ENCODE results near the gene FAM20A.
A peak's percentile ranks its signal among the peaks of the same experiment; 100 is the strongest.

Gene FAM20A

GRCh38 chr17:68511671-68512246 is 89.4 kb downstream of the FAM20A start (continued):
- no peak for TF ChIP-seq ZNF23 (tag by site-specific recombination; IDR thresholded peaks at IDR 0.05; ENCODE audit: borderline replicate concordance)
- no peak for TF ChIP-seq ZNF830 (tag by site-specific recombination; IDR thresholded peaks at IDR 0.05; ENCODE audit: low read depth)
- TF ChIP-seq ZNF146 (tag by site-specific recombination; IDR thresholded peaks at IDR 0.05) = peak; percentile 45
- TF ChIP-seq GLI2 (tag by site-specific recombination; IDR thresholded peaks at IDR 0.05; ENCODE audit: borderline replicate concordance, low read depth) = no peak
- TF ChIP-seq, protein P1, sequence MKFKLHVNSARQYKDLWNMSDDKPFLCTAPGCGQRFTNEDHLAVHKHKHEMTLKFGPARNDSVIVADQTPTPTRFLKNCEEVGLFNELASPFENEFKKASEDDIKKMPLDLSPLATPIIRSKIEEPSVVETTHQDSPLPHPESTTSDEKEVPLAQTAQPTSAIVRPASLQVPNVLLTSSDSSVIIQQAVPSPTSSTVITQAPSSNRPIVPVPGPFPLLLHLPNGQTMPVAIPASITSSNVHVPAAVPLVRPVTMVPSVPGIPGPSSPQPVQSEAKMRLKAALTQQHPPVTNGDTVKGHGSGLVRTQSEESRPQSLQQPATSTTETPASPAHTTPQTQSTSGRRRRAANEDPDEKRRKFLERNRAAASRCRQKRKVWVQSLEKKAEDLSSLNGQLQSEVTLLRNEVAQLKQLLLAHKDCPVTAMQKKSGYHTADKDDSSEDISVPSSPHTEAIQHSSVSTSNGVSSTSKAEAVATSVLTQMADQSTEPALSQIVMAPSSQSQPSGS (tag by site-specific recombination; IDR thresholded peaks at IDR 0.05; ENCODE audit: low read depth) = peak; percentile 72; the same call in 1 of the 2 replicates
- no peak for TF ChIP-seq ZNF624 (tag by site-specific recombination; IDR thresholded peaks at IDR 0.05)
- peak; percentile 100 for TF ChIP-seq ZNF341 (tag by site-specific recombination; IDR thresholded peaks at IDR 0.05; ENCODE audit: low read depth)
- TF ChIP-seq PRDM6 (tag by site-specific recombination; IDR thresholded peaks at IDR 0.05) = no peak
- no peak; the same call in 1 of the 2 replicates for TF ChIP-seq ZFP41 (tag by site-specific recombination; IDR thresholded peaks at IDR 0.05; ENCODE audit: borderline replicate concordance)
- no peak for TF ChIP-seq ZNF211 (tag by site-specific recombination; IDR thresholded peaks at IDR 0.05; ENCODE audit: low read depth)
- peak; percentile 94 for TF ChIP-seq SP7 (tag by site-specific recombination; IDR thresholded peaks at IDR 0.05)
- peak; percentile 93 for TF ChIP-seq PRDM1 (tag by site-specific recombination; IDR thresholded peaks at IDR 0.05)
- TF ChIP-seq ZSCAN16 (tag by site-specific recombination; IDR thresholded peaks at IDR 0.05) = no peak
- TF ChIP-seq ZBTB6 (tag by site-specific recombination; IDR thresholded peaks at IDR 0.05) = no peak
- TF ChIP-seq ZNF660 (tag by site-specific recombination; IDR thresholded peaks at IDR 0.05) = peak; percentile 89
- TF ChIP-seq SETDB1 (IDR thresholded peaks at IDR 0.05; ENCODE audit: insufficient read length, low read length) = peak; percentile 24
- 0 out of 2 replicates have a peak, but pooled peaks have one; percentile 0 for TF ChIP-seq ZNF449 (tag by site-specific recombination; IDR thresholded peaks at IDR 0.05)
- no peak for TF ChIP-seq ZNF19 (tag by site-specific recombination; IDR thresholded peaks at IDR 0.05; ENCODE audit: low read depth)
- no peak for TF ChIP-seq MEIS1 (CRISPR knock-in tag; IDR thresholded peaks at IDR 0.05; ENCODE audit: borderline replicate concordance)
- TF ChIP-seq ZBTB1 (tag by site-specific recombination; IDR thresholded peaks at IDR 0.05) = peak; percentile 70; the same call in 1 of the 2 replicates
- TF ChIP-seq CTCF (tag by site-specific recombination; IDR thresholded peaks at IDR 0.05) = no peak
- TF ChIP-seq WT1 (tag by site-specific recombination; IDR thresholded peaks at IDR 0.05) = peak; percentile 90
- TF ChIP-seq, protein P2, sequence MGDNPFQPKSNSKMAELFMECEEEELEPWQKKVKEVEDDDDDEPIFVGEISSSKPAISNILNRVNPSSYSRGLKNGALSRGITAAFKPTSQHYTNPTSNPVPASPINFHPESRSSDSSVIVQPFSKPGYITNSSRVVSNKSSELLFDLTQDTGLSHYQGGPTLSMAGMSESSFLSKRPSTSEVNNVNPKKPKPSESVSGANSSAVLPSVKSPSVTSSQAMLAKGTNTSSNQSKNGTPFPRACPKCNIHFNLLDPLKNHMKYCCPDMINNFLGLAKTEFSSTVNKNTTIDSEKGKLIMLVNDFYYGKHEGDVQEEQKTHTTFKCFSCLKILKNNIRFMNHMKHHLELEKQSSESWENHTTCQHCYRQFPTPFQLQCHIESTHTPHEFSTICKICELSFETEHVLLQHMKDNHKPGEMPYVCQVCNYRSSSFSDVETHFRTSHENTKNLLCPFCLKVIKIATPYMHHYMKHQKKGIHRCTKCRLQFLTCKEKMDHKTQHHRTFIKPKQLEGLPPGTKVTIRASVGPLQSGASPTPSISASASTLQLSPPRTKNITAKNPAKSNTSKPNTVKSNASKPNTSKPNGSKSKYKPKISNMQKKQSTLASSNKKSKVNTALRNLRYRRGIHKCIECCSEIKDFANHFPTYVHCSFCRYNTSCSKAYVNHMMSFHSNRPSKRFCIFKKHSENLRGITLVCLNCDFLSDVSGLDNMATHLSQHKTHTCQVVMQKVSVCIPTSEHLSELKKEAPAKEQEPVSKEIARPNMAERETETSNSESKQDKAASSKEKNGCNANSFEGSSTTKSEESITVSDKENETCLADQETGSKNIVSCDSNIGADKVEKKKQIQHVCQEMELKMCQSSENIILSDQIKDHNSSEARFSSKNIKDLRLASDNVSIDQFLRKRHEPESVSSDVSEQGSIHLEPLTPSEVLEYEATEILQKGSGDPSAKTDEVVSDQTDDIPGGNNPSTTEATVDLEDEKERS (tag by site-specific recombination; IDR thresholded peaks at IDR 0.05) = peak; percentile 92; the same call in 1 of the 2 replicates
- no peak for TF ChIP-seq ZNF404 (tag by site-specific recombination; IDR thresholded peaks at IDR 0.05)
- TF ChIP-seq IKZF3 (tag by site-specific recombination; IDR thresholded peaks at IDR 0.05) = peak; percentile 64
- TF ChIP-seq PATZ1 (tag by site-specific recombination; IDR thresholded peaks at IDR 0.05) = no peak; the same call in none of the 2 replicates

Measured in HEK293 (cell line).